ENCODE measurements around the gene MIPEP. TPM values are rescaled to one million over a fixed set of nuclear protein-coding genes. Genes with fewer than 3 reads are reported as not detected.

Gene MIPEP
- total RNA-seq, 2 donors from 2014 or later = 7.8 to 14.8 TPM

DNA sequence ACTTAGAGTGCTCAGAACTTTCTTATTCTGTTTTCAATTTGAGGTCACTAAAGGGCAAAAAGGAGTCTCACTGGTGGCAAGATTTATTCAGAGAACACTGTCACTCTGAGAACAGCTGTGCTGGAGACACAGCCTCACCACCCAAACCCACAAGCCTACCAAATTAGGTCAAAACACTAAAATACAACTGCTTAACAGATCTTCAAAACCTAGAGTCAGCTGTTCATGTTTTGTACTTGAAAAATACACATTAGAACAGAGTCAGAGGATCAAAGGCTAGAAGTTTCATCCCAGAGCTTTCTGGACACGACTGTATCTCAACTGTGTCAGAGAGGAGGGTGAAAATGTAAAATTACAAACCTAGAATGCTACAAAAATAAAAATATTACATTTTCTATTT is 89.3 kb downstream of the MIPEP start:
- TF ChIP-seq, protein P1, sequence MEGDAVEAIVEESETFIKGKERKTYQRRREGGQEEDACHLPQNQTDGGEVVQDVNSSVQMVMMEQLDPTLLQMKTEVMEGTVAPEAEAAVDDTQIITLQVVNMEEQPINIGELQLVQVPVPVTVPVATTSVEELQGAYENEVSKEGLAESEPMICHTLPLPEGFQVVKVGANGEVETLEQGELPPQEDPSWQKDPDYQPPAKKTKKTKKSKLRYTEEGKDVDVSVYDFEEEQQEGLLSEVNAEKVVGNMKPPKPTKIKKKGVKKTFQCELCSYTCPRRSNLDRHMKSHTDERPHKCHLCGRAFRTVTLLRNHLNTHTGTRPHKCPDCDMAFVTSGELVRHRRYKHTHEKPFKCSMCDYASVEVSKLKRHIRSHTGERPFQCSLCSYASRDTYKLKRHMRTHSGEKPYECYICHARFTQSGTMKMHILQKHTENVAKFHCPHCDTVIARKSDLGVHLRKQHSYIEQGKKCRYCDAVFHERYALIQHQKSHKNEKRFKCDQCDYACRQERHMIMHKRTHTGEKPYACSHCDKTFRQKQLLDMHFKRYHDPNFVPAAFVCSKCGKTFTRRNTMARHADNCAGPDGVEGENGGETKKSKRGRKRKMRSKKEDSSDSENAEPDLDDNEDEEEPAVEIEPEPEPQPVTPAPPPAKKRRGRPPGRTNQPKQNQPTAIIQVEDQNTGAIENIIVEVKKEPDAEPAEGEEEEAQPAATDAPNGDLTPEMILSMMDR (IDR thresholded peaks at IDR 0.05) = no peak
- TF ChIP-seq POLR2A (IDR thresholded peaks at IDR 0.05) = no peak
- no peaks in the 10 kb centered on the region for H3K36me3 ChIP-seq (replicated peaks in 1 of 2; ENCODE audit: insufficient read depth in 1 of 2, low read depth in 2 of 2)
- no peaks in the 10 kb centered on the region for H3K9me3 ChIP-seq
- intact Hi-C loops (cut with DNase I) = no loop called here
- DNase-seq = no peak
- ATAC-seq = no peak
- H3K4me3 ChIP-seq = no peak overlapping the region
- H3K27me3 ChIP-seq = no peaks in the 10 kb centered on the region
- WGBS, 2 donors = 78 to 79% methylated on average over 1 of the region's 1 CpG
- H3K27ac ChIP-seq = no peak overlapping the region
- peaks cover 6% of the 10 kb centered on the region for H3K4me1 ChIP-seq

DNA sequence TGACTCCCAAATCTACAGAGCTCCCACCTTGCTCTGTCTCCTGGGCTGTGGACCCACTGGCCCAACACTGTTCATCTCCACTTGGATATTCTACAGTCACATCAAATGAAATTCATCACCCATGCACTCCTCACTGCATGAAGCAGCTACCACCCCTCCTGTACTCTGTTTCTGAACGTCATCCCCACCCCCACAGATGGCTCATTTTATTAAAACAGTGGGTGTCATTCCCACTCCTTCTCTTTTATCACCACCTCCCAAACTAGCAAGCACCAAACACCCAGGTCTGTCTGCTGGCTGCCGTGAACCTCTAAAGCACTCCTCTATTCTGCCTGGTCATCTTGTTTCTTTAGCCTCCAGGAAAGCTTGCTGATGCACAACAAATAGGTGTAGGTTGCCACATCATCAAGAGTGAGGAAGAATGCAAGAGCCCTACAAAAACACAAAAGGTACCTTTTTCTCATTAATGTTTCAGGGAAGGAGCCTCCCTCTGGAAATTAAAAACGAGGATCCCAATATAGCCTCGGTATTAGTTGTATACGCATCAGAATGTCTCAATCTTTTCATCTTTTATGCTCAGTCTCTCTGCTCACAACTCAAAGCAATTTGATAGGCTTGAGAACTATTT is 91.8 kb downstream of the MIPEP start:
- ATAC-seq = no peak
- DNase-seq = no peak
- Histone ChIP-seq H3K27ac (no peak overlapping the region), H3K4me1 (peaks cover 9% of the 10 kb centered on the region), H3K27me3 (no peaks in the 10 kb centered on the region), H3K9me3 (no peaks in the 10 kb centered on the region), H3K36me3 (replicated peaks in 1 of 2; ENCODE audit: insufficient read depth in 1 of 2, low read depth in 2 of 2) (no peaks in the 10 kb centered on the region), H3K4me3 (no peak overlapping the region)
- TF ChIP-seq, protein P1 (IDR thresholded peaks at IDR 0.05) = no peak
- TF ChIP-seq POLR2A (IDR thresholded peaks at IDR 0.05) = no peak
- WGBS, 2 donors = 89 to 93% methylated on average over 5 of the region's 5 CpGs
- intact Hi-C loops (cut with DNase I) = no loop called here

DNA sequence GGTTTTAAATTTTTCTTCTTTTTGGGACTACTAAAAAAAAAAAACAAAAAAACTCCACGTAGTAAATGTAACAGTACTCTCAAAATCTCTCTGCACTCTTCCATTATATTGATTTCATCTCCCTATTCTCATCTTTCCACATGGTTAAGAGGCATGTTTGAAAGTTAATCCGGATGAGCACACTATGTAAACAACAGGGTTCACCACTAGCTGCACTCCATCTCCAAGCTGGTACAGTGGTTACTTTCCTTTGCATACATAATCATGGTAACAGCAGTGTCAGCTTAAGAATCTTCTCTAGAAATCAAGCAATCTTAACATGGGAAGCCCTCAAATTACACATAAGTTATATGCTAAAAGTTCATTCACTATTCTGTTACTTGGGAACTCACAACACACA is 92.6 kb downstream of the MIPEP start:
- H3K27me3 ChIP-seq = no peaks in the 10 kb centered on the region
- no peak for TF ChIP-seq POLR2A (IDR thresholded peaks at IDR 0.05)
- ATAC-seq (no peak), DNase-seq (no peak)
- WGBS, 2 donors = 86 to 88% methylated on average over 2 of the region's 2 CpGs
- intact Hi-C loops (cut with DNase I) = no loop called here
- no peak overlapping the region for H3K4me3 ChIP-seq
- H3K9me3 ChIP-seq = no peaks in the 10 kb centered on the region
- H3K36me3 ChIP-seq (replicated peaks in 1 of 2; ENCODE audit: insufficient read depth in 1 of 2, low read depth in 2 of 2) = no peaks in the 10 kb centered on the region
- H3K4me1 ChIP-seq = peaks cover 9% of the 10 kb centered on the region
- no peak overlapping the region for H3K27ac ChIP-seq

DNA sequence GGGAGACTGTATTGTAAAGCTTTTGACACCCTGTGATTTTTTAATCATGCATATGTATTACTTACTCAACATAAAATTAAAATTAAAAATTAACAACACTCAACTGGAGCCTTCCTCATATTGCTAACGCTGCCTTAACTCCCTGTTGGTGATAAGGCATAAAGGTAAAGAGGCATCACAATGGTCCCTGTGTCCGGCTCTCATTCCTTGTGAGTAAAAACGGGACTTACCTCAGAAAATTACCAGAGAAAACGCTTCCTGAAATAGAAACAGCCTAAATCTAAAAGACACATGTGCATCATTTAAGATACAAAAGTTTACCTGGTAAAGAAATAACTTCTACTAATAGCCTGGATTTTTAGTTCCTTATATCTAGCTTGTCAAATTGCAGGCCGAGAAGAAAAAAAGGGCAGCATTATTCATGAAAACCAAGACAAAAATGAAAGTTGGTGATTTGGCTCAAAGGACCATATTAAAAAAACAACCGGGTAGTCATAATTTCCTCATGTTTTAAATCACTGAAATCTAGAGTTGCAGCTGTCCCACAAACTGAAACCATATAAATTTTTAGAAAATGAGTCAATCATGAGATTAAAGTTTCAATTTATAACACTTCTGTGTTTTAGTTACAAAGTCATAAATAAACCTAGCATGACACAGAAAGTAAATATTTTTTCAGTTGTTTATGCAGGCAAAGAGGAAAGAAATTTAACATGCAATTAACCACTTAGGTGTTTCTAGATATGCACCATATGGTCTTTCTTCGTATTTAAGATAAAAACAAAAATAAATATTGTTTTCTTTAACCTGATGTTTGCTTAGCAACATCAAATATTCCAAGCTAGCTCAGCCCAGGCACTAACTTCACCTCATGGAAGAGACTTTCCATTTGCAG is 94.7 kb downstream of the MIPEP start:
- H3K4me1 ChIP-seq = peaks cover 9% of the 10 kb centered on the region
- no peaks in the 10 kb centered on the region for H3K36me3 ChIP-seq (replicated peaks in 1 of 2; ENCODE audit: insufficient read depth in 1 of 2, low read depth in 2 of 2)
- H3K4me3 ChIP-seq = no peak overlapping the region
- ATAC-seq (no peak), DNase-seq (no peak)
- intact Hi-C loops (cut with DNase I) = no loop called here
- 49 to 50% methylated on average over 7 of the region's 7 CpGs for WGBS, 2 donors
- H3K27ac ChIP-seq = peak overlapping the region in 1 of 4 donors; percentile 47
- TF ChIP-seq POLR2A (IDR thresholded peaks at IDR 0.05) = no peak
- TF ChIP-seq, protein P1 (IDR thresholded peaks at IDR 0.05) = no peak
- H3K9me3 ChIP-seq = no peaks in the 10 kb centered on the region
- H3K27me3 ChIP-seq = no peaks in the 10 kb centered on the region

DNA sequence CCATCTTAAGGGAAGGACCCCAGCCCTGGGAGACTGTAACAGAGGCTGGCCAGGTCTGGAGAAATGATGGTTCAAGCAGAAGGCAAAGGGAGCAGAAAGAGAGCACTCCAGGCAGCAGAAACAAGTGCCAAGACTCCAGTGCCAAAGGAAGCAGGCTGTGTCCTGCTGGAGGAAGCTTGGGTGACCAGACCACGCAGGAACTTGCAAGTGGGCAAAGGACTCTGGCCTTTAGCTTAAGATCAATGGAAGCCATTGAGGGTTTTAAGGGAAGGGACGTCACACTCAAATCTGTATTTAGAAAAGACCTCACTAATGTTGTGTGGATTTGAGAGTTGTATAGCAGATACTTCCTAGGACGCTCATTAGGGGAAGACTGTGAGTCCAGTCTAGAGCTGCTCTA is 95.5 kb downstream of the MIPEP start:
- Histone ChIP-seq H3K27ac (no peak overlapping the region), H3K27me3 (no peaks in the 10 kb centered on the region), H3K36me3 (replicated peaks in 1 of 2; ENCODE audit: insufficient read depth in 1 of 2, low read depth in 2 of 2) (no peaks in the 10 kb centered on the region), H3K4me1 (peaks cover 9% of the 10 kb centered on the region), H3K9me3 (no peaks in the 10 kb centered on the region), H3K4me3 (no peak overlapping the region)
- TF ChIP-seq, protein P1 (IDR thresholded peaks at IDR 0.05) = no peak
- WGBS, 2 donors = 94 to 96% methylated on average over 3 of the region's 3 CpGs
- intact Hi-C loops (cut with DNase I) = no loop called here
- no peak for DNase-seq
- ATAC-seq = no peak

Data from body of pancreas (tissue), 4 donors.